K562 (cell line): ENCODE measurements around the gene EIF4G1.

Source experiments
- AFF4 ChIP-seq: sonication (generic); formaldehyde crosslinking; IDR thresholded peaks from 2 replicates; pipeline ENCODE4 v1.8.0; 2023; ENCODE audit warnings: mild to moderate bottlenecking, missing genetic modification reagents
- FOXM1 ChIP-seq, 2 experiments: fragments of 450-650 bp in 1 of 2; sonication (generic) in 1 of 2; formaldehyde crosslinking in 1 of 2; IDR thresholded peaks; 2 replicates each; pipeline versions ENCODE4 v1.6.1 to v1.9.0; 2017 to 2022; ENCODE audit warnings: low read depth in 2 of 2, mild to moderate bottlenecking in 2 of 2, missing genetic modification reagents in 1 of 2, moderate library complexity in 1 of 2
- NFE2L1 ChIP-seq: fragments of 450-650 bp; IDR thresholded peaks from 2 replicates; pipeline ENCODE4 v1.6.1; 2016; ENCODE audit warnings: missing genetic modification characterization, low read depth, mild to moderate bottlenecking, missing compliant biosample characterization, moderate library complexity, borderline replicate concordance
- POLR2A ChIP-seq: fragments of 450-650 bp; conservative IDR thresholded peaks from 2 replicates; pipeline ENCODE4 v1.6.1; 2016
- ZNF274 ChIP-seq: IDR thresholded peaks from 2 replicates; pipeline ENCODE4 v1.6.1; 2011; ENCODE audit warnings: low read depth, mild to moderate bottlenecking, low read length, moderate library complexity, borderline replicate concordance
- TF ChIP-seq, protein P1 (sequence below): fragments of 450-650 bp; IDR thresholded peaks from 2 replicates; pipeline ENCODE4 v1.6.1; 2016; ENCODE audit warnings: borderline replicate concordance
- TF ChIP-seq, protein P2 (sequence below): sonication (generic); formaldehyde crosslinking; IDR thresholded peaks from 2 replicates; pipeline ENCODE4 v1.8.1; 2023; ENCODE audit warnings: mild to moderate bottlenecking, missing genetic modification reagents, moderate library complexity

- TF ChIP-seq, protein P1, sequence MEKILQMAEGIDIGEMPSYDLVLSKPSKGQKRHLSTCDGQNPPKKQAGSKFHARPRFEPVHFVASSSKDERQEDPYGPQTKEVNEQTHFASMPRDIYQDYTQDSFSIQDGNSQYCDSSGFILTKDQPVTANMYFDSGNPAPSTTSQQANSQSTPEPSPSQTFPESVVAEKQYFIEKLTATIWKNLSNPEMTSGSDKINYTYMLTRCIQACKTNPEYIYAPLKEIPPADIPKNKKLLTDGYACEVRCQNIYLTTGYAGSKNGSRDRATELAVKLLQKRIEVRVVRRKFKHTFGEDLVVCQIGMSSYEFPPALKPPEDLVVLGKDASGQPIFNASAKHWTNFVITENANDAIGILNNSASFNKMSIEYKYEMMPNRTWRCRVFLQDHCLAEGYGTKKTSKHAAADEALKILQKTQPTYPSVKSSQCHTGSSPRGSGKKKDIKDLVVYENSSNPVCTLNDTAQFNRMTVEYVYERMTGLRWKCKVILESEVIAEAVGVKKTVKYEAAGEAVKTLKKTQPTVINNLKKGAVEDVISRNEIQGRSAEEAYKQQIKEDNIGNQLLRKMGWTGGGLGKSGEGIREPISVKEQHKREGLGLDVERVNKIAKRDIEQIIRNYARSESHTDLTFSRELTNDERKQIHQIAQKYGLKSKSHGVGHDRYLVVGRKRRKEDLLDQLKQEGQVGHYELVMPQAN = no peak
- 0 out of 2 replicates have a peak, but pooled peaks have one; percentile 15 for TF ChIP-seq POLR2A
- TF ChIP-seq ZNF274 = no peak
- TF ChIP-seq NFE2L1 (tag) = no peak
- TF ChIP-seq AFF4 (CRISPR knock-in tag) = no peak
- TF ChIP-seq, protein P2, sequence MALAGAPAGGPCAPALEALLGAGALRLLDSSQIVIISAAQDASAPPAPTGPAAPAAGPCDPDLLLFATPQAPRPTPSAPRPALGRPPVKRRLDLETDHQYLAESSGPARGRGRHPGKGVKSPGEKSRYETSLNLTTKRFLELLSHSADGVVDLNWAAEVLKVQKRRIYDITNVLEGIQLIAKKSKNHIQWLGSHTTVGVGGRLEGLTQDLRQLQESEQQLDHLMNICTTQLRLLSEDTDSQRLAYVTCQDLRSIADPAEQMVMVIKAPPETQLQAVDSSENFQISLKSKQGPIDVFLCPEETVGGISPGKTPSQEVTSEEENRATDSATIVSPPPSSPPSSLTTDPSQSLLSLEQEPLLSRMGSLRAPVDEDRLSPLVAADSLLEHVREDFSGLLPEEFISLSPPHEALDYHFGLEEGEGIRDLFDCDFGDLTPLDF (CRISPR knock-in tag) = no peak
- no peak for TF ChIP-seq FOXM1 (IDR thresholded peaks at IDR 0.05; ENCODE audit: low read depth)
- no peak for TF ChIP-seq FOXM1 (CRISPR knock-in tag; IDR thresholded peaks at IDR 0.05; ENCODE audit: low read depth)
These were observed 10.9 kb downstream of the EIF4G1 start for GRCh38 chr3:184325269-184325668.
